Stimulated activated CD8-positive, alpha-beta memory T cell treated with anti-CD3 and anti-CD28 coated beads, Interleukin-15, amount 100 ng/mL, for 24 hours (primary cell): Measurements from ENCODE around the gene MKNK1.

Source experiments
- DNase-seq: peaks from one replicate; pipeline ENCODE4 v3.0.0-alpha.2; 2020; ENCODE audit warnings: low read depth

The MKNK1 gene

GRCh38 chr1:46522184-46522968 is 81.7 kb downstream of the MKNK1 start:
- no peak for DNase-seq

- DNase-seq: no peak
These were observed 82.7 kb downstream of the MKNK1 start for GRCh38 chr1:46521414-46521813.

GRCh38 chr1:46520063-46520911 is 83.8 kb downstream of the MKNK1 start:
- DNase-seq: no peak

- no peak for DNase-seq
These were observed 84.9 kb downstream of the MKNK1 start for GRCh38 chr1:46519209-46519608.

- no peak for DNase-seq
These were observed 86.1 kb downstream of the MKNK1 start for GRCh38 chr1:46517932-46518498.

- DNase-seq: no peak
These were observed 87.0 kb downstream of the MKNK1 start for GRCh38 chr1:46517010-46517600.

GRCh38 chr1:46516200-46516950 is 87.7 kb downstream of the MKNK1 start:
- DNase-seq: no peak

- no peak for DNase-seq
These were observed 88.5 kb downstream of the MKNK1 start for GRCh38 chr1:46515576-46515975.

GRCh38 chr1:46513536-46513935 is 90.5 kb downstream of the MKNK1 start:
- DNase-seq: no peak

- DNase-seq: no peak
These were observed 91.3 kb downstream of the MKNK1 start for GRCh38 chr1:46512792-46513190.

- DNase-seq: no peak
These were observed 91.8 kb downstream of the MKNK1 start for GRCh38 chr1:46512135-46512791.

- DNase-seq: no peak
These were observed 93.1 kb downstream of the MKNK1 start for GRCh38 chr1:46510998-46511365.

GRCh38 chr1:46510341-46510997 is 93.6 kb downstream of the MKNK1 start:
- DNase-seq: no peak

- DNase-seq: no peak
These were observed 95.3 kb downstream of the MKNK1 start for GRCh38 chr1:46508757-46509156.
